ENCODE results near the gene CD47. TPM values are rescaled to one million over a fixed set of nuclear protein-coding genes. Genes with fewer than 3 reads are reported as not detected.

Gene CD47
- total RNA-seq, 1 donor from 2014 or later: 102 TPM

DNA sequence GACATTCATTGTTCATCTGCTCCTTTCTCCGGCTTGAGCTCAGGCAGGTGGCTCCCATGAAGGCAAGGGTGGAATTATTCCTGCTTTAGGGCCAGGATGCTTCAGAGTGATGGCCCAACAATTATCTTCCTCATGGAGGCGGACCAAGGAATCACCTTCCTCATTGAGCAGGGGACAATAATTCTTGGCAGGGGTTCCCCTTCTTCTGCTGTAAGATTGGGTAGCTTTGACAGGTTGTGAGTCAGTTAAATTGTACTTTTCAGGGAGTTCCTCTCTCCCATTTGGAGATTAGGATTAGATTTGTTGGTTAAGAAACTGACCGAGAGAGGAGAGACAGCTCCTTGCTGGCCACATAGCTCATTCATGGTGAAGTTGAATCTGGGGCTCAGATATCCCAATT, 31.4 kb upstream of the CD47 start:
- DNase-seq (ENCODE audit: low spot score): no peak

DNA sequence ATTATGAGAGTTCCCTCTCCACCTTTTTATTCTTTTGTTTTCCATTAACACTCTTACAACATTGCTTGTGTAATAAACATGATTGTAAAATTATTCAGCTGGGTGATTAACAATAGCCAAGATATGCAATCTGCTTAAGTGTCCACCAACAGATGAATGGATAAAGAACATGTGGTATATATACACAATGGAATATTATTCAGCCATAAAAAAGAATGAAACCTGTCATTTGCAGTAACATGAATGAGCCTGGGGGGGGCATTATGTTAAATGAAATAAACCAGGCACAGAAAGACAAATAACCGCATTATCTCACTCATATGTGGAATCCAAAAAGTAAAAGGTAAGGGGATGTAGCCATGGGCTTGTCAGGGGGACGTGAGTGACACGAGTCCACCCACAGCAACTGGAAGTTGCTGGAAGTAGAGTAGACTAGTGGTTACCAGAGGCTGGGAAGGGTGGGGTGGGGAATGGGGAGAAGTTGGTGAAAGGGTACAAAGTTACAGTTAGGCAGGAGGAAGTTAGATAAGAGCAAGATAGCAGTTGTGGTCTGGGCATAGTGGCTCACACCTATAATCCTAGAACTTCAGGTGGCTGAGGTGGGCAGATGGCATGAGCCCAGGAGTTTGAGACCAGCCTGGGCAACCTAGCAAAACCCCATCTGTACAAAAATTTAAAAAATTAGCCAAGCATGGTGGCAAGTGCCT, 28.7 kb upstream of the CD47 start:
- no peak overlapping the region for H3K4me3 ChIP-seq
- Mint-ChIP-seq H3K4me3 (no peak overlapping the region), H3K27ac (no peak overlapping the region), H3K4me1 (peaks cover 19% of the 10 kb centered on the region), H3K9me3 (no peaks in the 10 kb centered on the region), H3K36me3 (no peaks in the 10 kb centered on the region), H3K27me3 (ENCODE audit: insufficient read depth, low read depth) (peaks cover 4% of the 10 kb centered on the region)
- H4K20me1 ChIP-seq (ENCODE audit: low read depth): no peaks in the 10 kb centered on the region
- peaks cover 23% of the 10 kb centered on the region for H3K4me1 ChIP-seq
- no peak overlapping the region for H2AFZ ChIP-seq (replicated peaks)
- DNase-seq (ENCODE audit: low spot score): no peak
- no peaks in the 10 kb centered on the region for H3K27me3 ChIP-seq
- H3K9me3 ChIP-seq (ENCODE audit: low read depth): no peaks in the 10 kb centered on the region
- no peak overlapping the region for H3K4me2 ChIP-seq
- no peaks in the 10 kb centered on the region for H3K36me3 ChIP-seq
- H3F3A ChIP-seq (ENCODE audit: low read depth): peaks cover 8% of the 10 kb centered on the region
- H3K79me2 ChIP-seq (ENCODE audit: low read depth): no peaks in the 10 kb centered on the region
- H3K9ac ChIP-seq: no peak overlapping the region
- TF ChIP-seq EZH2phosphoT487 (IDR thresholded peaks at IDR 0.05) (no peak), EZH2 (IDR thresholded peaks at IDR 0.05) (no peak)
- TF ChIP-seq, protein P1, sequence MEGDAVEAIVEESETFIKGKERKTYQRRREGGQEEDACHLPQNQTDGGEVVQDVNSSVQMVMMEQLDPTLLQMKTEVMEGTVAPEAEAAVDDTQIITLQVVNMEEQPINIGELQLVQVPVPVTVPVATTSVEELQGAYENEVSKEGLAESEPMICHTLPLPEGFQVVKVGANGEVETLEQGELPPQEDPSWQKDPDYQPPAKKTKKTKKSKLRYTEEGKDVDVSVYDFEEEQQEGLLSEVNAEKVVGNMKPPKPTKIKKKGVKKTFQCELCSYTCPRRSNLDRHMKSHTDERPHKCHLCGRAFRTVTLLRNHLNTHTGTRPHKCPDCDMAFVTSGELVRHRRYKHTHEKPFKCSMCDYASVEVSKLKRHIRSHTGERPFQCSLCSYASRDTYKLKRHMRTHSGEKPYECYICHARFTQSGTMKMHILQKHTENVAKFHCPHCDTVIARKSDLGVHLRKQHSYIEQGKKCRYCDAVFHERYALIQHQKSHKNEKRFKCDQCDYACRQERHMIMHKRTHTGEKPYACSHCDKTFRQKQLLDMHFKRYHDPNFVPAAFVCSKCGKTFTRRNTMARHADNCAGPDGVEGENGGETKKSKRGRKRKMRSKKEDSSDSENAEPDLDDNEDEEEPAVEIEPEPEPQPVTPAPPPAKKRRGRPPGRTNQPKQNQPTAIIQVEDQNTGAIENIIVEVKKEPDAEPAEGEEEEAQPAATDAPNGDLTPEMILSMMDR (IDR thresholded peaks at IDR 0.05): no peak
- no peak overlapping the region for H3K27ac ChIP-seq

More for the DNA sequence above, 31.4 kb upstream of the CD47 start:
- no peak overlapping the region for H3K27ac Mint-ChIP-seq
- H3K4me3 Mint-ChIP-seq: peak overlapping the region; percentile 34
- Histone ChIP-seq H3K36me3 (no peaks in the 10 kb centered on the region), H3K27me3 (no peaks in the 10 kb centered on the region), H3K9ac (no peak overlapping the region), H3K4me2 (no peak overlapping the region), H3K9me3 (ENCODE audit: low read depth) (no peaks in the 10 kb centered on the region), H3K4me1 (peaks cover 29% of the 10 kb centered on the region), H3K4me3 (no peak overlapping the region), H3K79me2 (ENCODE audit: low read depth) (no peaks in the 10 kb centered on the region), H2AFZ (replicated peaks) (no peak overlapping the region), H3K27ac (no peak overlapping the region), H3F3A (ENCODE audit: low read depth) (peaks cover 8% of the 10 kb centered on the region), H4K20me1 (ENCODE audit: low read depth) (no peaks in the 10 kb centered on the region)
- no peak for TF ChIP-seq EZH2phosphoT487 (IDR thresholded peaks at IDR 0.05)
- no peak for TF ChIP-seq EZH2 (IDR thresholded peaks at IDR 0.05)
- TF ChIP-seq, protein P1 (IDR thresholded peaks at IDR 0.05): no peak
- H3K9me3 Mint-ChIP-seq: no peaks in the 10 kb centered on the region
- no peaks in the 10 kb centered on the region for H3K36me3 Mint-ChIP-seq
- peaks cover 4% of the 10 kb centered on the region for H3K27me3 Mint-ChIP-seq (ENCODE audit: insufficient read depth, low read depth)
- H3K4me1 Mint-ChIP-seq: peaks cover 34% of the 10 kb centered on the region

DNA sequence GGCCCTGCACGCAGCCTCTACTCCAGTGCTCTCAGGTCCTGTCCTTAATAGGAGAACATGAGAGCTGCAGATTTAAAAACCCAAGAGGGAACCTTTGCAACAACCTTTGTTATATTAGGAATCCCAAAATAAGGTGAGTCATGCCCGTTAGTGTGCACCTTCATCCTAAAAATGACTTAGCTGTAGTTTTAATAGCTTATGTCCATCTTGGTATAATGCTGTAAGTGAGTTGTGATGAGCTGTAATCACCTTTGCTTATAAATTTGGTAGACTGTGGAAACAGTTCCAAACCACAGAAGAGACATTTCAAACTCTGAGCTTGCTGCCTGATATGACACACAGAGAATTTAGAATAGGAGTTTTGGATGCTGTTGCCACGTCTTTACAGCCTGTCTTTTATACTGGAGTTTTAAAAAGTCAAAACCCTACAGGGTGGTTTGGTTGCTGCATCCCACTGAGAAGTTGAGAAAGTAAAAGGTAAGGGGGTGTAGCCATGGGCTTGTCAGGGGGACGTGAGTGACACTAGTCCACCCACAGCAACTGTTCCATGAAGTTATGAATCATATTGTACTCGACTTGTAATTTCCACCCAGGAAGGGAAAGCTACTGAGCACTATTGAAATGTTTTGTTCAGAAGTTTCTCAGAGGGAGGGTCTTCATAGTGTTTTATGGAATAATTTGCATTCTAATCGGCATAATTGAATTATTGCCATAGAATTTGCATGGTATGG, 27.4 kb upstream of the CD47 start:
- Histone ChIP-seq H3K36me3 (no peaks in the 10 kb centered on the region), H3F3A (ENCODE audit: low read depth) (peaks cover 8% of the 10 kb centered on the region), H4K20me1 (ENCODE audit: low read depth) (no peaks in the 10 kb centered on the region), H3K4me2 (no peak overlapping the region), H3K4me3 (no peak overlapping the region), H3K9ac (no peak overlapping the region), H3K27me3 (no peaks in the 10 kb centered on the region), H3K27ac (no peak overlapping the region), H3K9me3 (ENCODE audit: low read depth) (no peaks in the 10 kb centered on the region), H3K79me2 (ENCODE audit: low read depth) (no peaks in the 10 kb centered on the region), H3K4me1 (peaks cover 11% of the 10 kb centered on the region), H2AFZ (replicated peaks) (no peak overlapping the region)
- no peaks in the 10 kb centered on the region for H3K9me3 Mint-ChIP-seq
- DNase-seq (ENCODE audit: low spot score): no peak
- no peak overlapping the region for H3K4me3 Mint-ChIP-seq
- no peaks in the 10 kb centered on the region for H3K36me3 Mint-ChIP-seq
- peaks cover 2% of the 10 kb centered on the region for H3K27me3 Mint-ChIP-seq (ENCODE audit: insufficient read depth, low read depth)
- peaks cover 7% of the 10 kb centered on the region for H3K4me1 Mint-ChIP-seq
- H3K27ac Mint-ChIP-seq: no peak overlapping the region
- TF ChIP-seq EZH2 (IDR thresholded peaks at IDR 0.05) (no peak), EZH2phosphoT487 (IDR thresholded peaks at IDR 0.05) (no peak)
- TF ChIP-seq, protein P1 (IDR thresholded peaks at IDR 0.05): no peak
